SH-SY5Y (cell line): ENCODE measurements around the gene FDCSP.

Experiments used
- GATA2 ChIP-seq: IDR thresholded peaks from 2 replicates; pipeline ENCODE4 v1.6.1; 2011; ENCODE audit warnings: mild to moderate bottlenecking, low read depth, low read length
- GATA3 ChIP-seq: IDR thresholded peaks from 2 replicates; pipeline ENCODE4 v1.6.1; 2011; ENCODE audit warnings: low read depth, mild to moderate bottlenecking, low read length, moderate library complexity

Gene FDCSP

GRCh38 chr4:70225824-70226223 is at the start of gene FDCSP:
TSS of gene FDCSP (plus strand) at chr4:70226124. CDS start at chr4:70231195, 5,071 bp downstream.
- TF ChIP-seq GATA3 (no peak), GATA2 (no peak)

GRCh38 chr4:70177090-70177489 is 48.8 kb upstream of the FDCSP start:
- TF ChIP-seq GATA3 (no peak), GATA2 (no peak)

DNA sequence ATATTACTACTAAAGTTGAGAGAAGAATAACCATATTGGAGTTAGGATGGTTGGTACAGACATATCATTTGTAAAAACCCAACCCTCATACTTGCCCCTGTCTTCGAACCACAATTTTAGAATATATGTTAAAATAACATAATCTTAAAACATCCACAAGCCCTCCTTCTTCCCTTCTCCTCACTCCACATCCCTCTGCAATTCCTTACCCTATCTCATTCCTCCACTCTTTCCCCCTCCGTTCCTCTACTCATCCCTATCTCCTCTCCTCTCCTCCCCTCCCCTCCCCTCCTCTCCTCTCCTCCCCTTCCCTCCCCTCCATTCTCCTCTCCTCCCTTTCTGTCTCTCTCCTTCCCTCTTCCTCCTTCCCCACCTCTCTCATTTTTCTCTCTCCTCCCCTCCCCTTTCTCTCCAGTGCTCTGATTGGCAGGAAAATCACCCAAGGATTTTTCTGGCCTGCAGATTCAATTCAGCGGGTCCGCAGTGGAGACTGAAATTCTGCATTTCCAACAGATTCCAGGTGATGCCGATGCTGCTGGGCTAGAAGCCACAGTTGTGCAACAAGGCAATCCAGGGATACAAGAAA is 47.8 kb upstream of the FDCSP start:
- TF ChIP-seq GATA2 (no peak), GATA3 (no peak)

- no peak for TF ChIP-seq GATA2
- TF ChIP-seq GATA3, result no peak
Observed at GRCh38 chr4:70179811-70180210, 46.1 kb upstream of the FDCSP start.

GRCh38 chr4:70181864-70182263 is 44.1 kb upstream of the FDCSP start:
- TF ChIP-seq GATA2 (no peak), GATA3 (no peak)

- no peak for TF ChIP-seq GATA3
- TF ChIP-seq GATA2, result no peak
Observed at GRCh38 chr4:70182517-70183167, 43.3 kb upstream of the FDCSP start.

GRCh38 chr4:70183168-70183939 is 42.6 kb upstream of the FDCSP start:
- TF ChIP-seq GATA2, result no peak
- no peak for TF ChIP-seq GATA3

DNA sequence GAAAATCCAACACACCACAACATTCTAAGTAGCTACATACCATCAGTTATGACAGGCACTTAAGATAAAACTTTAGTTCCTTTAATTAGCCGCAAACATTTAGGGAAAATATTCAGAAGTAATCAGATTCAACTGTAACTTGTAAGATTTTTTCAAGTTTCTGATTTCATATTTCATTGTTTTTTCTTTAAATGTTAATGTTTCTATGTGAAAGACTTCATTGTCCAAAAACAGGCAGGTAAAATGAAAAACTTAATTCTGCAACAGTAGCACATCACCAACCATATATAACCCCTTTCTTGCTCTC is 42.0 kb upstream of the FDCSP start:
- no peak for TF ChIP-seq GATA3
- no peak for TF ChIP-seq GATA2

DNA sequence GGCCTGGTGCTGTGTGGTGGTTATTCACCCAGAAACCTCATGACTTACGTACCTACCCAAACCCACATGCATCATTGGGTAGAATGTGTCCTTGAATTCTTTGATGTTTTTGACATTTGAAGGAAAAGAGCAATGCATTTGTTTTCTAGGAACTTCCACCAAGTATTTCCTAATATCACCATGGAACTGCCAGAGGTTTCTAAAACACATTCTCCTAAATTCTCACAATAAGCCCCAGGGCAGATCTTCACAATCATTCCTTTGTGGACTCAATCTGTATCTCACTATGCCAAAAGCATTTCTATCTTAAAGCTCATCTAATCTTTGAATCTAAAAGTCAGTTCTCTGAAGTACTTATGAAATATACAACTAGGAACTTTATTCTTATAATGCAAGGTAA is 38.7 kb upstream of the FDCSP start:
- TF ChIP-seq GATA3, result no peak
- no peak for TF ChIP-seq GATA2

GRCh38 chr4:70190579-70190978 is 35.3 kb upstream of the FDCSP start:
- no peak for TF ChIP-seq GATA3
- no peak for TF ChIP-seq GATA2

- TF ChIP-seq GATA2 (no peak), GATA3 (no peak)
Observed at GRCh38 chr4:70191647-70192046, 34.3 kb upstream of the FDCSP start.

DNA sequence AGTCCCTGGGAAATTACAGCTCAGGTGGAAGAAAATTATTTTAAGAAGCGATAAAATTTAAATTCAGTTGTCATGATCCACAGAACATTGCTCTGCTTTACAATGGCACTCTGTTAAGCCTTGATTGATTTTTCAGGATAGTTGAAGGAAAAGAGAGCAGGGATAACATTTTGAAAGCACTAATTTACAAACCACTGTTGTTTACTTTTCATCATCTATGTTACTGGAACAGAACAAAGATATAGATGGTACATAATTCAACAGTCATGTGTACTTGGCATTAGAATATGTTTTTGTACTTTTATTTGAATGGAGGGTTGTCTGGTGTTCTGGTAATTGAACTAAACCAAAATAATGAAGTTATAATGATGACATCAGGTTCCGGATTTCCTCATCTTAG is 33.0 kb upstream of the FDCSP start:
- TF ChIP-seq GATA2 (no peak), GATA3 (no peak)

DNA sequence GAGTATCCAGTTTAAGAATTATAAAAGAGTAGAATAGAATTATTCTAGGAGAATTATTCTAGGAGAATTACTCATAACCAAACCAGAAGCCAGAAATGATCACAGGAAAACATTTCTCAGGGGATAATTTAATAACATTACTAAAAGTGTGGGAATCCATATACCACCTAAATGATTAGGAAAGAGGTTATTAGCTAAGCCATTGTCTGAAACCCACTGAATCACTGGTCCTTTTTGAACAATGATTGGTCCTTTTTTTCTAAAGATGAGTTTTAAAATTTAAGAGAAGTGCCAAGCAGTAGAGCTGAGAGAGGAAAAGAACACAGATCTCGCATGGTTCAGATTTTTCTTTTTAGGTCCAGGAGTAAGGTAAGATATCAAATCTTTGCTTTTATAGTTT is 30.5 kb upstream of the FDCSP start, which contains the start of gene ODAM:
Gene ODAM (plus strand): TSS at position 301 of the 400 bp plus-strand sequence. CDS start 819 bp downstream, outside the sequence.
- TF ChIP-seq GATA3 (no peak), GATA2 (no peak)

GRCh38 chr4:70196857-70197256 is 29.1 kb upstream of the FDCSP start:
- TF ChIP-seq GATA2 (no peak), GATA3 (no peak)

DNA sequence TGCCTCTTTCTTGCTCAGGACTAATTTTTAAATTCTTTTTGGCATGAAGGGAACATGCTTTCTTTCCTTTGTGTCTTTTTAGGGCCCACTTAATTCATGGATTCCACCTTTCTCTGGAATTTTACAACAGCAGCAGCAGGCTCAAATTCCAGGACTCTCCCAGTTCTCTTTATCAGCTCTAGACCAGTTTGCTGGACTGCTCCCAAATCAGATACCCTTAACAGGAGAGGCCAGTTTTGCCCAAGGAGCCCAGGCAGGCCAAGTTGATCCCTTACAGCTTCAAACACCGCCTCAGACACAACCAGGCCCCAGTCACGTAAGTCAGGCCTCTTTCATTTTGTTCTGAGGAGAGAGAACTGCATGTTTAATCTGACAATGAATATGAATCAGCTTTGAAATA is 28.1 kb upstream of the FDCSP start:
- TF ChIP-seq GATA3 (no peak), GATA2 (no peak)

DNA sequence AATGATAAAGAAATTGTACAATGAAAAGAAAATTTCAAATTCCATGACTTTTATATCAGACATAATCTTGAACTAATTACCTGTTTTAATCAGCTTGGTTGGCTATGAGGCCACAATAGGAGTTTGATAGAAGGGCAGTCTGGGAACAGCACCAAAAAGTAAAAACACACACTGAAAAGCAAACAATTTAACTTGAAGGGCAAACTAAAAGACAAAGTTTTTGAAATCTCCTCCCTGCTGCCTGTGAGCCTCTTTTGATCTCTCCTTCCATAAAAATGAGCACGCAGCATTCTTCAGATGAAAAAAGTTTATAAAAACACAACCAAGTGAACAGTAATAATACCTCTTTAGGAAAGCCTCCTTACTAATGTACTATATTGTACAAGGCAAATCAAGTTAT is 22.3 kb upstream of the FDCSP start:
- no peak for TF ChIP-seq GATA3
